Effector memory CD8-positive, alpha-beta T cell (primary cell): ENCODE measurements around the gene PHLPP1.

Experiments used
- ATAC-seq: fragments of 150-1000 bp; cut with Tn5 transposase; replicated peaks from 2 replicates; pipeline ENCODE4 v1.10.0; 2021; ENCODE audit warnings: mild to moderate bottlenecking, moderate library complexity
- DNase-seq, 3 experiments: peaks; one replicate each; pipeline ENCODE4 v3.0.0; 2021
- H3K27ac Mint-ChIP-seq, 2 donors: one replicate each; pipeline ENCODE4 v1.8.0; 2022; ENCODE audit warnings: mild to moderate bottlenecking in 2 of 2, mixed read lengths in 2 of 2, moderate library complexity in 2 of 2
- H3K27me3 Mint-ChIP-seq, 2 donors: one replicate each; pipeline ENCODE4 v1.8.0; 2022; ENCODE audit warnings: mixed read lengths in 2 of 2
- H3K36me3 Mint-ChIP-seq: one replicate; pipeline ENCODE4 v1.8.0; 2022; ENCODE audit warnings: mild to moderate bottlenecking, moderate library complexity, mixed read lengths; ENCODE audit not compliant: insufficient read depth
- H3K4me1 Mint-ChIP-seq, 2 donors: one replicate each; pipeline ENCODE4 v1.8.0; 2022; ENCODE audit warnings: low read depth in 2 of 2, mixed read lengths in 2 of 2
- H3K4me3 Mint-ChIP-seq, 2 donors: one replicate each; pipeline ENCODE4 v1.8.0; 2022; ENCODE audit warnings: mild to moderate bottlenecking in 2 of 2, mixed read lengths in 2 of 2, moderate library complexity in 2 of 2
- H3K9me3 Mint-ChIP-seq, 2 donors: one replicate each; pipeline ENCODE4 v1.8.0; 2022; ENCODE audit warnings: mixed read lengths in 2 of 2

Gene PHLPP1

DNA sequence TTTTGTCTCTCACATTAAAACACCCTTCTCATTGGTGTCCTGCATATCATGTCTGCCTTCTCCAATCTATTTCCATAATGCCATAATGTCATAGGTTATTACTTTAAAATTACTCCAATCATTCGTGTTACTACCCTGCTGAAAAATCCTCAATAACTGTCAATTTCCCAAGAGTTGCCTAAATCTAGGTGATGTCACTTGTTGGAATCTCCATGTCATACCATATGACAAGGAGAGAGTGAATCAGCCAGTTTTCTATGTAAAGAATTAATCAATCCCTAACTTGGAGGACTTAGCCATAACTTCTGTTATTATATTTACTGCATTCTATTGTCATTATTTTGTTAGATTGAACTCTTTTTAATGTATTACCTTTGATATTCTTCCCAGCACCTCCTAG lies 62.5 kb downstream of the PHLPP1 start:
- Mint-ChIP-seq H3K36me3 (no peaks in the 10 kb centered on the region), H3K27me3 (no peaks in the 10 kb centered on the region), H3K9me3 (no peaks in the 10 kb centered on the region), H3K4me1 (peaks cover 5 to 25% of the 10 kb centered on the region in 2 donors), H3K4me3 (no peak overlapping the region), H3K27ac (no peak overlapping the region)
- ATAC-seq (no peak), DNase-seq (no peak)

DNA sequence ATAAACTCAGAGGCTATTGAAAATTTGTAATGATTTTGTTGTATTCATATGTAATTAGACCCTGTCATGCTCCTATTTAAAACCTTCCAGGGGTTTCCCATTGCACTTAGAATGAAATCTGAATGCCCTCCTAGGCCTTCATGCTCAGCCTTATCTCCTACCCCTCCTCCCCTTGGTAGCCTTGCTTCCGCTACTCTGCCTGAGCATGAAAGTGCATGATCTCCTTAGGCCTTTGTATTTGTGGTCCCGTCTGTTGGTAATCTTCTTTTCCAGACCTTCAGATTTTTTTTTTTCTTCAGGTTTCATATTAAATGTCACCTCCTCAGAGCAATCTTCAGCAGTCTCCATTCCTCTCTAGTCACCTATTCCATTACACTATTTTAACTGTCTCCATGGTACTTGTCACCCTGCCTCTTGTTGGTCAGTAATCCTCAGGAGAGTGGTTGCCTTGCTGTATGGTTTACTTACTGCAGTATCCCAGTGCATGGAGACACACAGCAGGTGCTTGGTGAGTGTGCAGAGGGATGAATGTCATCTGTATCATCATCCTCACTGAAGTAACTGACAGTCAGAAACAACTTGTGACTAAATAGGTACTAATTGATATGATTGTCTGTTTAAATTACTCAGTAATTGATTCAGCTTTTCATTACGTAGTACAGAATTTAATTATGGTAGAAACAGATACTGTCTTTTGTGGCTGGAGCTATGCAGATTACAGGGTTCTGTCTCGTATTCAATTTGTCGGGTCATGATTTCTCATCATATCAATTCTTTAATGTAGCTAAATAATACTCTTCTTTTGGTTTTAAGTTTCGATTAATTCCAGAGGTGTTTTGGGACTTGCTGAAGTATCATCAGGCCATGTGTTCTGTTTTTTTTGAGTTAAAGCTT lies 63.9 kb downstream of the PHLPP1 start:
- H3K4me3 Mint-ChIP-seq, result no peak overlapping the region
- H3K9me3 Mint-ChIP-seq, result no peaks in the 10 kb centered on the region
- ATAC-seq (no peak), DNase-seq (no peak)
- no peaks in the 10 kb centered on the region for H3K36me3 Mint-ChIP-seq
- no peaks in the 10 kb centered on the region for H3K27me3 Mint-ChIP-seq
- H3K27ac Mint-ChIP-seq, result no peak overlapping the region
- H3K4me1 Mint-ChIP-seq, result peaks cover 12 to 28% of the 10 kb centered on the region in 2 donors

DNA sequence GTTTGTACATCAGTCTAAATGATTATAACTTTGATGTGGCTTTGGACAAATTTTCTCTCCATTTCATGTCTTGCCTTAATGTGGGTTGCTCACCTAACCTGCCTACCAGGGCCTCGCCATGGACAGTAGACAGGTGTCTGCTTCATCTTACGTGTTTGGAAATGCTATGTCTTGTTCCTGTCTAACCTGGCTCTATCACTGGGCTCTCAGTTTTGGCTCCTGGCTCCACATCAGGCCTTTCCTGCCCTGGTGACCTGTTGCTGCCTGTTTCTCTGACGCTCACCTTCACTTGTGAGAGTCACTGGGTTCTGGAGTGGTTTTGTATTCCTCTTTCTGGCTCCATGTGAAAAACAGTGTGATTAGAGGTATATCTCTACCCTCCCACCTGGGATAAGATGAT lies 65.9 kb downstream of the PHLPP1 start:
- DNase-seq (no peak), ATAC-seq (no peak)
- Mint-ChIP-seq H3K4me1 (peaks cover 24 to 33% of the 10 kb centered on the region in 2 donors), H3K4me3 (no peak overlapping the region), H3K27ac (no peak overlapping the region), H3K27me3 (no peaks in the 10 kb centered on the region), H3K36me3 (no peaks in the 10 kb centered on the region), H3K9me3 (no peaks in the 10 kb centered on the region)

DNA sequence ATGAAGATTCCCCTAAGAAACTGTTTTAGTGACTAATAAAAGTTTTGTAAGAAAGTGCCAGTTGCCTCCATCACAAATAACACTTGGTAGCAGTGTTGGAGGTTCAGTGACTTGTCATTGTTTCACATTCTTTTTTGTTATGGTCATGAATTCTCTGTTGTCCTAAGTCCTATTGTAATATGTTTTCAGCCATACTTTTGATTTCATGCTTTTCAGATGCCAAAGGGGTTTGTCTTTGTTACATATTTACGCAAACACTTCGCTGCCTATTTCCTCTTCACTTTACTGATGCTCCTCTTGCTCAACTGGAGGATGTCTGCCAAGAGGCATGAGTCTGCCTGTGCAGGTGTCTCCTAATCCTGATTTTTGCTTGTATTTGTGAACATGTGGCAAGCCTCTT lies 66.6 kb downstream of the PHLPP1 start:
- DNase-seq (no peak), ATAC-seq (no peak)
- Mint-ChIP-seq H3K9me3 (no peaks in the 10 kb centered on the region), H3K36me3 (no peaks in the 10 kb centered on the region), H3K4me1 (peaks cover 24 to 33% of the 10 kb centered on the region in 2 donors), H3K27me3 (no peaks in the 10 kb centered on the region), H3K27ac (peak overlapping the region in 1 of 2 donors; percentile 61), H3K4me3 (no peak overlapping the region)

DNA sequence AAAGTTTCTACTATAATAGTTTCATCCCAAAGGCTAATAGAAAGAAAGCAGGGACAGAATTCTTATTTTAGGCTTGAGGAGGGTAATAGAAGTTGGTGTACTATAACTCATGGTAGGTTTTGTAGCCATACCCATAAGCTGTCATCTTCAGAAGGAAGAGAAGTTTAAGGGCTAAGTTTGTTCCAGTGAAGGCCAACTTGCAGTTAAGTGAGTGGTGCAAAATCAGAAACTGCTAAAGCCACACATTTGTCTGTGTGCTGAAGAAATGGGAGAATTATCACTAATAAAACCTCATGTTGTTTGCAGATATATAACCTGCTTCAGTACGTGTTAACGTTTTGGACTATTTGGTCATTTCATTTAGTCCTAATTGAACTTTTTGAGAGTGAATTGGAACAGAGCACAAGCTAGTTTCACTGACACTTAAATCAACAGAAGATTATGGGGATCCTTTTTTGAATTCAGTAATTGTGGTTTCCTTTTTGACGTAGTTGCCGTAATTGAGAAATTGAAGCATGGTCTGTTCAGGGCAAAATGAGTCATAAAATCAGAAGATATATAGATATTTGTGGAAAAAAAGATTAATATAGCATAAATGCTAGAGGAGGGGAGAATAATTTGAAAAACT lies 69.1 kb downstream of the PHLPP1 start:
- H3K9me3 Mint-ChIP-seq, result no peaks in the 10 kb centered on the region
- H3K27me3 Mint-ChIP-seq, result no peaks in the 10 kb centered on the region
- H3K27ac Mint-ChIP-seq, result peak overlapping the region; percentile 45 to 80
- H3K4me1 Mint-ChIP-seq, result peaks cover 21 to 32% of the 10 kb centered on the region in 2 donors
- no peaks in the 10 kb centered on the region for H3K36me3 Mint-ChIP-seq
- H3K4me3 Mint-ChIP-seq, result peak overlapping the region; percentile 51 to 70
- ATAC-seq (peak; percentile 69), DNase-seq (no peak)

DNA sequence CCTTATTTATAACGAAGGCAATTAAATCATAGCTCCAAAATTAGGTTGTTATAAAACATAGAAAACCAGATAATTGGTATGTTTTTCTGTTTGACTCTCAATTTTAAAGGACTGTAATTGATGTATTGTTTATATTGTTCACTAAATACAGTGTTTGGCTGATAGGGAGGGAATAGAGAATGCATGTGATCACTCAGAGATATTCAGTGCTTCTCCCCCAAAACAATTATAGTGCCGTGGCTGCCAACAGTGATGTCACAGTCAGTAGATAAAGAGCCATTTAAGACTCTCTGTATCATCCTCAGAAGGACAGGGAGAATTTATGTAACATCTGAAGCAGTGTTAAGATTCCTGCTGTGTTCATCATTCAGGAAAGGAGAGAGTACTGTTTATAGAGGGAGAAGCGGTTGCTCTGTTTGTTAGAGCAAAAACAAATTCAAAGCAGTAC lies 69.6 kb downstream of the PHLPP1 start:
- Mint-ChIP-seq H3K27ac (peak overlapping the region in 1 of 2 donors; percentile 80), H3K27me3 (no peaks in the 10 kb centered on the region), H3K9me3 (no peaks in the 10 kb centered on the region), H3K4me3 (peak overlapping the region; percentile 51 to 70), H3K36me3 (no peaks in the 10 kb centered on the region), H3K4me1 (peaks cover 21 to 29% of the 10 kb centered on the region in 2 donors)
- ATAC-seq (no peak), DNase-seq (no peak)

DNA sequence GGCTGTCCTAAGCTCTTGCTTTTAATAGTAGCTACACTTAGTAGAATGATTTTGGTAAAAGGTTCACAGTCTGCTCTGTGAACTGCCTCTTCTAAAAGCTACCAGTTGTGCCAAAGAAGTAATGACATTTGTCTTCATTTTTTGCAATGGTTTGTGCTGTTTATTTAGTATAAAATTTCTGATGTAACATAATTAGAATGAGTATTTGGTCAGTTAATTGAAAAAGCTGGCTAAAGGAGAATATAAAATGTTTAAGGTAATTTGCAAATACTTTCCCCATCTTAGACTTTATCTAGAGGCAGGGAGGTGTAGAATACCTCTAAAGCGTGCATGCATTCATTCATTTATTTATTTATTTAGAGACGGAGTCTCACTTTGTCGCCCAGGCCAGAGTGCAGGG lies 71.3 kb downstream of the PHLPP1 start:
- Mint-ChIP-seq H3K27me3 (no peaks in the 10 kb centered on the region), H3K36me3 (no peaks in the 10 kb centered on the region), H3K4me1 (peaks cover 25 to 33% of the 10 kb centered on the region in 2 donors), H3K9me3 (no peaks in the 10 kb centered on the region), H3K27ac (no peak overlapping the region), H3K4me3 (no peak overlapping the region)
- no peak for DNase-seq
- ATAC-seq, result no peak

DNA sequence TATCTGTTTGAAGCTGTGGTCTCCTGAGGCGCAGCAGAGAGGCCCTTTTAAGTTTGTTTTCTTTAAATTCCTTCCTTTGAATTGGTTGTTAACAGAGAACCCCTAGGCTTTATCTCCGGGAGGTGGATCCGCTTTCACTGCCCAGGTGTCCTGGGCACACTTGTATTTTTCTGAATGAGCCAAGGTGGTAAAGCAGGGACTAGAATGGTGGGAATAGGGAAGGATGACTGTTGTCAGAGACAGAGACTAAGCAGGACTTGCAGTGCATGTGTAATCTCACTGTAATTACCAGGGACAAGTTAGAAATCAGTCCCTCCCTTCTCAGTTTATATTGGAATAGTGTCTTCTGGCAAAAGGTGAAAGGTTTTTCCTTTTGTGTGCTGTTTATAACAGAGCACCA lies 72.8 kb downstream of the PHLPP1 start:
- Mint-ChIP-seq H3K27me3 (no peaks in the 10 kb centered on the region), H3K4me1 (peaks cover 25 to 33% of the 10 kb centered on the region in 2 donors), H3K36me3 (no peaks in the 10 kb centered on the region), H3K4me3 (no peak overlapping the region), H3K9me3 (no peaks in the 10 kb centered on the region), H3K27ac (no peak overlapping the region)
- DNase-seq (no peak), ATAC-seq (no peak)

DNA sequence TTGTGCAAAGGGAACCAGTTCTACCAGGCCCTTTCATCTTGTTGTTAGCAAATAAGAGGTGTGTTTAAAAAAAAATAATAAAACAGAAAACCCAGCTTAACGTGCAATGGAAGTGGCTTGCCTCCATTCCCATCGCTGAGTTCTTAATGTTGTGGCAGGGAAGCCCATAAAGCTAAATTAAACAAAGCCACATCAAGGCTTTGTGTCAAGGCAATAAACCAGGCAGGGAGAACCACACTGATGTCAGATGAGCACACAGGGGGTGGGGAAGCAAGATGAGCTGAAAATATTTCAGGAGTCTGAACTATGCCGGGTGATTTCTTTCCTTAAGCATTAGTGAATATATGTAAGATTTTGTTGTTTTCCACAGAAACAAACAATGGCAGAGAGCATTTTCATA lies 73.5 kb downstream of the PHLPP1 start:
- ATAC-seq (no peak), DNase-seq (no peak)
- no peak overlapping the region for H3K4me3 Mint-ChIP-seq
- no peaks in the 10 kb centered on the region for H3K9me3 Mint-ChIP-seq
- H3K4me1 Mint-ChIP-seq, result peaks cover 20 to 28% of the 10 kb centered on the region in 2 donors
- H3K36me3 Mint-ChIP-seq, result no peaks in the 10 kb centered on the region
- H3K27me3 Mint-ChIP-seq, result no peaks in the 10 kb centered on the region
- no peak overlapping the region for H3K27ac Mint-ChIP-seq

DNA sequence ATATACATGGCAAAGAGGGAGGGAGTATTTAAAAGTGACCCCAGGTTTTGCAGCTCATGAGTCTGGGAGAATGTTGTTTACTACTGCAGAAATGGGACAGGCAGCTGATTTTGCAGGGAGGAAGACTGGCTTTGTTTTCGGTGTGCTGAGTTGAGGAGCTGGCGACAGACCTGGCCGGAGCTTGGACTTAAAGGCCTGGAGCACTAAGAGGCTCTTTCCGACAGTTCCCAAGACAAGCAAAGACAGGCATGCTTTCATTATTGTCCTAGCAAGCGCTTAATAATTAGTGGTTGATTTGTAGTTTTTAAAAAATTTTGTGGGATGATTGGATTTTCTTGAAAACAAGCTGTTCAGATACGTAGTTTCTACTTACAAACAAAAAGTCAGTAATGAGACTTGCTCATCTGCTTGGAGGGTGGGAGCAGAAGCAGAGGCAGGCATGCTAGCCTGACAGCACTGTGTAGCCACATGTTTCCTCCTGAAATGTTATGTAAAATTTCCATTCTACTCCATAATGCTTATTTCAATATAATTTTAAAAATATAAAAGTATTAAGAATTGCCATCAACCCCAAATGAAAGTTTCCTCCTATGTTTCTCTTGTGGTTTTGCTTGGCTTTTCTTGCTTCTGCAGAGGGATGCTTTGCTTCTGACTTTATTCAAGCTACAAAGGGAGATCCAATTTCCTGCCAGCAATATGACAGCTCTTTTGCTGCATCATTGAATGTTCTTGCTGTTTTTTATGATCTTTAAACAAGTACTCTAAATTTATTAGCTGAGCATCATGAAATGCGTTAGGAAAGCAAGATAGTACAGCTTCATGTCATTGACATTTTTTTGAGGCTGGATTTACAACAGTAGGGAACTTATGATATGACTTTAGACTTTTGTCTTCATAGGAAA lies 75.8 kb downstream of the PHLPP1 start:
- no peak for ATAC-seq
- H3K36me3 Mint-ChIP-seq, result no peaks in the 10 kb centered on the region
- H3K27me3 Mint-ChIP-seq, result no peaks in the 10 kb centered on the region
- DNase-seq, result no peak
- H3K4me1 Mint-ChIP-seq, result peaks cover 6 to 20% of the 10 kb centered on the region in 2 donors
- H3K4me3 Mint-ChIP-seq, result no peak overlapping the region
- no peak overlapping the region for H3K27ac Mint-ChIP-seq
- H3K9me3 Mint-ChIP-seq, result no peaks in the 10 kb centered on the region

DNA sequence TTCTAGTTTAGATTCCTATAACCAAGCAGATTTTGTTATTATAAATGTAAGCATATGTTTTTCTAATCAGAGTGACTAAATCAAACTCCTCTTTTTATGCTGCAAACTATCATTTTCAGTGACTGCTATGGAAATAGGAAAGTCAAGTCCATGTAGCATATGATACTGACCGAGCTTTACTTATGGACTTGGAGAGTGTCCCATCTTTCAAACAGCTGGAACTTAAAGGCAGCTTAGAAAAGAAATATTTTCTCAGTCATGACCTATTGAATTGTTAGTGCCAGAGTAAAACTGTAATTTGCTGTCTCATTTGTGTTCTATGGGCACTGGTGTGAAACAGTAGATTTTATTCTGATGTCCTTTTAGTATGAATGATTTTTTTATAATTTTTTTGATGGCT lies 76.7 kb downstream of the PHLPP1 start:
- Mint-ChIP-seq H3K4me3 (no peak overlapping the region), H3K4me1 (peaks cover 5 to 25% of the 10 kb centered on the region in 2 donors), H3K36me3 (no peaks in the 10 kb centered on the region), H3K27me3 (no peaks in the 10 kb centered on the region), H3K27ac (no peak overlapping the region), H3K9me3 (no peaks in the 10 kb centered on the region)
- no peak for ATAC-seq
- DNase-seq, result no peak

DNA sequence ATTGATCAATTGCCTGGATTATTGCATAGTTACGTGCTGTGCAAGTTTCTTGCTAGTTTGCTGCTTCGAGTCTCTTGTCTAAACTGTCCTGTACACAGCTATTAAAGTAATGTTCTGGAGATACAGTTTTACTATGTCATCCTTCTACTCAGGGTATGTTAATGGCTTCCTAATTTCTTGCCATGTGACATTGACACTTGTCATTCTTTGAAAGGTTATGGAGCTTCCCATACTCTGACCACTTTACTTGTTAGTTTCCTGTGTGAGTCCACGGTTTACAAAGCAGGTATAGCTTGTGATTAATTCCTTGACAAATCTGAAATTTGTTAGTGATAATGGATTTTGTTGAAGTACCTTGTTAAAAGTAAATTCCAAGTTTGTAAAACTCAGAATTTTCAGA lies 80.5 kb downstream of the PHLPP1 start:
- H3K9me3 Mint-ChIP-seq, result no peaks in the 10 kb centered on the region
- peaks cover 1 to 22% of the 10 kb centered on the region in 2 donors for H3K4me1 Mint-ChIP-seq
- peak overlapping the region in 1 of 2 donors; percentile 73 for H3K27ac Mint-ChIP-seq
- H3K4me3 Mint-ChIP-seq, result no peak overlapping the region
- DNase-seq (no peak), ATAC-seq (no peak)
- H3K27me3 Mint-ChIP-seq, result no peaks in the 10 kb centered on the region
- H3K36me3 Mint-ChIP-seq, result no peaks in the 10 kb centered on the region

DNA sequence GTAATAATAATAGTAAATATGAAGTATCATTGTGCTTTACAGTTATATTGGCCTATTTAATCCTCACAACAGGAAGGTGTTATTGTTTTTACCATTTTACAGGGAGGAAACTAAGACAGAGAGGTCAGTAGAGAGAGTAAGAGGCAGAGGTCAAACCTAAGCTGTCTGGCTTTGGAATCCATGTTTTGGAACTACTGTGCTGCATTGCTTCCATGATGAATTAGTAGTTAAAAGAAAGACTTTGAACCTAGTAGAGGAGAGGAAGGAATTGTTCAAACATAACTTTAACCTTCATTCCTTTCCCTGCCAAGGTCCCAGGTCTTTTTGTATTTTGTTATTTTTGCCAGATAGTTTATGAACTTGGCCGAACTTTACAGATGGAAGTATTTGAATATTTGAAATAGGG lies 80.9 kb downstream of the PHLPP1 start:
- DNase-seq, result no peak
- no peak overlapping the region for H3K4me3 Mint-ChIP-seq
- no peak for ATAC-seq
- H3K4me1 Mint-ChIP-seq, result peaks cover 1 to 21% of the 10 kb centered on the region in 2 donors
- peaks cover under 1% of the 10 kb centered on the region for H3K36me3 Mint-ChIP-seq
- H3K27me3 Mint-ChIP-seq, result no peaks in the 10 kb centered on the region
- peak overlapping the region in 1 of 2 donors; percentile 73 for H3K27ac Mint-ChIP-seq
- H3K9me3 Mint-ChIP-seq, result no peaks in the 10 kb centered on the region
